NB4 (cell line): ENCODE data around the gene RPL14.
"Not testable (repeated sequence)": the region's sequence is repeated elsewhere in the genome, so short reads cannot be mapped to it uniquely, and the experiment has no call there.

ENCODE experiments used
- DNase-seq: peaks from one replicate; pipeline ENCODE4 v3.0.0; 2010; ENCODE audit warnings: low read depth
- H3K4me3 ChIP-seq: one replicate; pipeline ENCODE4 v1.5.1; 2011; ENCODE audit warnings: mild to moderate bottlenecking, low read depth, low read length, moderate library complexity
- CTCF ChIP-seq: IDR thresholded peaks from one replicate; pipeline ENCODE4 v1.5.1; 2012; ENCODE audit warnings: low read depth, low read length
- MAX ChIP-seq: IDR thresholded peaks from 2 replicates; pipeline ENCODE4 v1.6.1; 2011; ENCODE audit warnings: low read depth, low read length
- MYC ChIP-seq: IDR thresholded peaks from 2 replicates; pipeline ENCODE4 v1.6.1; 2011; ENCODE audit warnings: low read depth, low read length
- POLR2A ChIP-seq: IDR thresholded peaks from 2 replicates; pipeline ENCODE4 v1.6.1; 2011; ENCODE audit warnings: mild to moderate bottlenecking; ENCODE audit not compliant: insufficient read length; ENCODE audit errors: extremely low read depth

RPL14 gene

GRCh38 chr3:40458473-40458872 lies 1.3 kb downstream of the RPL14 start:
- DNase-seq, result no peak
- TF ChIP-seq POLR2A (no peak), MAX (no peak), MYC (no peak), CTCF (no peak)
- peak overlapping the region; percentile 100 for H3K4me3 ChIP-seq

- DNase-seq, result peak; percentile 48
- peak overlapping the region; percentile 34 for H3K4me3 ChIP-seq
Observed at GRCh38 chr3:40460481-40460880, 3.3 kb downstream of the RPL14 start.

GRCh38 chr3:40461161-40461560 lies 4.0 kb downstream of the RPL14 start:
- no peak for DNase-seq
- TF ChIP-seq POLR2A (no peak), CTCF (no peak), MAX (no peak), MYC (no peak)
- H3K4me3 ChIP-seq, result no peak overlapping the region

- DNase-seq, H3K4me3 ChIP-seq: not testable (repeated sequence)
Observed at GRCh38 chr3:40462838-40463237, 5.7 kb downstream of the RPL14 start.

- TF ChIP-seq POLR2A, result no peak
- TF ChIP-seq CTCF, result no peak
- no peak for TF ChIP-seq MYC
- no peak for TF ChIP-seq MAX
- no peak for DNase-seq
- H3K4me3 ChIP-seq, result no peak overlapping the region
Observed at GRCh38 chr3:40463579-40463978, 6.4 kb downstream of the RPL14 start.

GRCh38 chr3:40464339-40465110 lies 7.4 kb downstream of the RPL14 start:
- H3K4me3 ChIP-seq, result no peak overlapping the region
- peak; percentile 20 for DNase-seq
- TF ChIP-seq CTCF, result no peak
- no peak for TF ChIP-seq MYC
- TF ChIP-seq MAX, result no peak
- TF ChIP-seq POLR2A, result no peak

- no peak for DNase-seq
- H3K4me3 ChIP-seq, result no peak overlapping the region
- TF ChIP-seq POLR2A (no peak), CTCF (no peak), MAX (no peak), MYC (no peak)
Observed at GRCh38 chr3:40465111-40465407, 7.9 kb downstream of the RPL14 start.
